Measurements from ENCODE around the gene LRMDA. TPM values are rescaled to one million over a fixed set of nuclear protein-coding genes. Genes with fewer than 3 reads are reported as not detected.

The LRMDA gene
- total and polyA plus RNA-seq, 2 donors (not counting 3 experiments of a cell fraction or from before 2014, with no cell fraction given): 9.7 to 18.0 TPM

DNA sequence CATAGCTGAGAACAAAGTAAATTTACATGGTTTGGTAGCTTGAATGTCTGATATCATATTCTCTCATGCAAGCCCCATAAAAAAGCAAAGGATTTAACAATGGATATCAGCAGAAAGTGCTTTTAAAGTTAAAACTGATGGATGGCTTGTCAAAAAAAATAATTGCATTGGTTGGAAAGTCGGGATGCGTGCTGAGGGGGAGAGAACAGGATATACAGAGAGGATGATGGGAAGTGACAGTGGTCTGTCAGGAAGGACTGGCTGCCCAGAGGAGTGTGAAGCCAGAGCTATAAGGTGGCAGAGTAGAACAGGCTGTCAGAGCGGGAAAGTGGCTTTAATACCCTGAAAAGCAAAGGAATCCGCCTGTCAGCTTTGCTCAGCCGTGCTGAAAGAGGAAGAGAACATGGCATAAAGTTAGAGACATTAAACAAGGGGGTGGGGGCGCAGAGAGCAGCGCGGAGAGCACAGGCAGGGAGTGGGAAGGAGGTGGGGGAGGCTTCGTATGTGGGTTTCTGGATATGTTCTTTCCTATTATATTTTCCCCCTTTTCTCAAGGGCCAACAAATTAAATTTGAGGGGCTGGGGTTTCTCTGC, 493.0 kb downstream of the LRMDA start:
- DNase-seq (ENCODE audit: low read depth, low spot score) (no peak), FAIRE-seq (no peak)
- intact Hi-C loops (cut with micrococcal nuclease): loop anchor here (10.0 kb wide), 1 partner anchor 620 kb away; no protein-coding TSS in a partner anchor
- BruUV-seq (replicated peaks): no TSS peak
- TF ChIP-seq JUN (IDR thresholded peaks at IDR 0.05; ENCODE audit: borderline replicate concordance, insufficient read depth, insufficient read length, low read depth) (no peak), FOS (IDR thresholded peaks at IDR 0.05; ENCODE audit: borderline replicate concordance, insufficient read depth, low read length) (no peak), MYC (IDR thresholded peaks at IDR 0.05; ENCODE audit: low read depth, low read length) (no peak), POLR2A (IDR thresholded peaks at IDR 0.05; ENCODE audit: low read depth, low read length) (no peak), EZH2 (IDR thresholded peaks at IDR 0.05; ENCODE audit: borderline replicate concordance, low read depth, low read length, severe bottlenecking) (no peak), GATA2 (IDR thresholded peaks at IDR 0.05; ENCODE audit: insufficient read depth, insufficient read length, low read depth, low read length) (no peak), POLR2AphosphoS5 (IDR thresholded peaks at IDR 0.05; ENCODE audit: insufficient read depth, low read depth, low read length) (no peak)
- TF ChIP-seq, protein P1, sequence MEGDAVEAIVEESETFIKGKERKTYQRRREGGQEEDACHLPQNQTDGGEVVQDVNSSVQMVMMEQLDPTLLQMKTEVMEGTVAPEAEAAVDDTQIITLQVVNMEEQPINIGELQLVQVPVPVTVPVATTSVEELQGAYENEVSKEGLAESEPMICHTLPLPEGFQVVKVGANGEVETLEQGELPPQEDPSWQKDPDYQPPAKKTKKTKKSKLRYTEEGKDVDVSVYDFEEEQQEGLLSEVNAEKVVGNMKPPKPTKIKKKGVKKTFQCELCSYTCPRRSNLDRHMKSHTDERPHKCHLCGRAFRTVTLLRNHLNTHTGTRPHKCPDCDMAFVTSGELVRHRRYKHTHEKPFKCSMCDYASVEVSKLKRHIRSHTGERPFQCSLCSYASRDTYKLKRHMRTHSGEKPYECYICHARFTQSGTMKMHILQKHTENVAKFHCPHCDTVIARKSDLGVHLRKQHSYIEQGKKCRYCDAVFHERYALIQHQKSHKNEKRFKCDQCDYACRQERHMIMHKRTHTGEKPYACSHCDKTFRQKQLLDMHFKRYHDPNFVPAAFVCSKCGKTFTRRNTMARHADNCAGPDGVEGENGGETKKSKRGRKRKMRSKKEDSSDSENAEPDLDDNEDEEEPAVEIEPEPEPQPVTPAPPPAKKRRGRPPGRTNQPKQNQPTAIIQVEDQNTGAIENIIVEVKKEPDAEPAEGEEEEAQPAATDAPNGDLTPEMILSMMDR (IDR thresholded peaks at IDR 0.05; ENCODE audit: extremely low read depth in 1 of 2, insufficient read depth in 1 of 2, low read depth in 1 of 2, low read length in 2 of 2): no peak
- TF ChIP-seq, protein P2, sequence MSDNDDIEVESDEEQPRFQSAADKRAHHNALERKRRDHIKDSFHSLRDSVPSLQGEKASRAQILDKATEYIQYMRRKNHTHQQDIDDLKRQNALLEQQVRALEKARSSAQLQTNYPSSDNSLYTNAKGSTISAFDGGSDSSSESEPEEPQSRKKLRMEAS (IDR thresholded peaks at IDR 0.05; ENCODE audit: insufficient read depth, insufficient read length): no peak
- Histone ChIP-seq H3K9ac (replicated peaks; ENCODE audit: extremely low read depth, insufficient read depth, low read length) (no peak overlapping the region), H3K9me3 (replicated peaks; ENCODE audit: control insufficient read depth, insufficient read depth, low read length) (no peaks in the 10 kb centered on the region), H3K79me2 (ENCODE audit: control insufficient read depth, insufficient read depth, low read length) (no peaks in the 10 kb centered on the region), H2AFZ (ENCODE audit: low read depth, low read length) (no peak overlapping the region), H4K20me1 (replicated peaks; ENCODE audit: control insufficient read depth, extremely low read depth, insufficient read depth, low read length) (no peaks in the 10 kb centered on the region), H3K36me3 (ENCODE audit: control insufficient read depth in 2 of 2, extremely low read depth in 1 of 2, insufficient read depth in 2 of 2, low read length in 2 of 2) (no peaks in the 10 kb centered on the region), H3K9me1 (replicated peaks; ENCODE audit: control insufficient read depth, extremely low read depth, insufficient read depth, low read length) (no peaks in the 10 kb centered on the region), H3K4me3 (replicated peaks in 1 of 3; ENCODE audit: insufficient read depth in 1 of 3, low read depth in 1 of 3, low read length in 3 of 3) (no peak overlapping the region), H3K4me1 (ENCODE audit: control insufficient read depth, extremely low read depth, insufficient read depth, low read length) (no peaks in the 10 kb centered on the region), H3K27me3 (ENCODE audit: control insufficient read depth in 2 of 2, insufficient read depth in 2 of 2, low read length in 2 of 2) (no peaks in the 10 kb centered on the region), H3K27ac (ENCODE audit: insufficient read depth, low read depth, low read length) (no peak overlapping the region), H3K4me2 (ENCODE audit: insufficient read depth, low read length) (no peak overlapping the region)
- CTCF ChIA-PET: interaction anchor here (1.4 kb wide), 1 partner anchor 18 kb away, joined by 3 read pairs; no protein-coding TSS in a partner anchor
- POLR2A ChIA-PET: interaction anchor here (0.7 kb wide), 1 partner anchor 62 kb away, joined by 3 read pairs; no protein-coding TSS in a partner anchor
- dilution Hi-C loops (cut with MboI; ENCODE audit: extremely low pct_ligation_motif_present, low sequenced_read_pairs): no loop called here
